Mesodermal cell (in vitro differentiated cells): ENCODE measurements around the gene KIFAP3.

ENCODE experiments used
- H3K27ac ChIP-seq: 2 replicates; pipeline ENCODE4 v1.7.0; 2013; ENCODE audit warnings: mild to moderate bottlenecking, low read depth, low read length, moderate library complexity; ENCODE audit not compliant: severe bottlenecking
- H3K36me3 ChIP-seq: 2 replicates; pipeline ENCODE4 v1.7.1; 2013; ENCODE audit warnings: mild to moderate bottlenecking, low read length, moderate library complexity; ENCODE audit not compliant: control insufficient read depth, insufficient read depth
- H3K4me1 ChIP-seq: one replicate; pipeline ENCODE4 v1.7.1; 2013; ENCODE audit warnings: mild to moderate bottlenecking, low read length; ENCODE audit not compliant: insufficient read depth, control insufficient read depth, poor library complexity, severe bottlenecking
- H3K4me3 ChIP-seq: 2 replicates; pipeline ENCODE4 v1.7.0; 2013; ENCODE audit warnings: low read length, control low read depth, mild to moderate bottlenecking; ENCODE audit not compliant: insufficient read depth, poor library complexity, severe bottlenecking; ENCODE audit errors: extremely low read depth
- H3K9me3 ChIP-seq: 2 replicates; pipeline ENCODE4 v1.7.1; 2013; ENCODE audit warnings: mild to moderate bottlenecking, low read length, moderate library complexity; ENCODE audit not compliant: control insufficient read depth
- WGBS, 2 experiments: methylation state at CpG; one replicate each; pipeline ENCODE4 v1.1.5; 2013; ENCODE audit warnings: missing lambda C conversion rate in 2 of 2; ENCODE audit not compliant: insufficient coverage in 2 of 2; 5-methylcytosine and 5-hydroxymethylcytosine counted together

Gene KIFAP3

GRCh38 chr1:169900571-169900970, 173.9 kb downstream of the KIFAP3 start:
- Histone ChIP-seq H3K27ac (no peak overlapping the region), H3K9me3 (no peaks in the 10 kb centered on the region), H3K4me1 (no peaks in the 10 kb centered on the region), H3K36me3 (no peaks in the 10 kb centered on the region), H3K4me3 (no peak overlapping the region)

GRCh38 chr1:169899519-169900217, 174.8 kb downstream of the KIFAP3 start:
- Histone ChIP-seq H3K4me1 (no peaks in the 10 kb centered on the region), H3K9me3 (no peaks in the 10 kb centered on the region), H3K27ac (no peak overlapping the region), H3K4me3 (no peak overlapping the region), H3K36me3 (no peaks in the 10 kb centered on the region)
- WGBS, 2 experiments: 47 to 57% methylated on average over 4 of the region's 4 CpGs

DNA sequence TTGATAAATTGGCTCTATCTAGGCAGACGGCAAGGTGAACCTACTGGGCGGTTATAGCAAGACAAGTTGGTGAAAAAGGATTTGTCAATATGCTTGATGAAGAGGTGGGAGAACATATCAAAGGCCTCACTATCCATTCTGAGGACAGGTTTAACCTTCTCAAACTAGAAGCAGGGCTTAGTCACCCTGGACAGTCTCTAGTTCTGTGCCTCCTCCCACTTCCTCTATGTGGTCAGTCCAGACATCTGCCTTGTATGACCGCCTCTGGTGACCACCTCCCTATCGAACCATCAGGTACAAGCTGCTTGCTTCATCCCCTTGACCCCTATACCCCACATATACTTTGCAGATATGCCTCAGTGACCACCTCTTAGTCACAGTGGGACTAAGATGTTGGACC, 178.5 kb downstream of the KIFAP3 start:
- Histone ChIP-seq H3K27ac (no peak overlapping the region), H3K9me3 (no peaks in the 10 kb centered on the region), H3K36me3 (no peaks in the 10 kb centered on the region), H3K4me3 (no peak overlapping the region), H3K4me1 (peaks cover 2% of the 10 kb centered on the region)
- 100% methylated on average over 2 to 3 of the region's 4 CpGs for WGBS, 2 experiments

DNA sequence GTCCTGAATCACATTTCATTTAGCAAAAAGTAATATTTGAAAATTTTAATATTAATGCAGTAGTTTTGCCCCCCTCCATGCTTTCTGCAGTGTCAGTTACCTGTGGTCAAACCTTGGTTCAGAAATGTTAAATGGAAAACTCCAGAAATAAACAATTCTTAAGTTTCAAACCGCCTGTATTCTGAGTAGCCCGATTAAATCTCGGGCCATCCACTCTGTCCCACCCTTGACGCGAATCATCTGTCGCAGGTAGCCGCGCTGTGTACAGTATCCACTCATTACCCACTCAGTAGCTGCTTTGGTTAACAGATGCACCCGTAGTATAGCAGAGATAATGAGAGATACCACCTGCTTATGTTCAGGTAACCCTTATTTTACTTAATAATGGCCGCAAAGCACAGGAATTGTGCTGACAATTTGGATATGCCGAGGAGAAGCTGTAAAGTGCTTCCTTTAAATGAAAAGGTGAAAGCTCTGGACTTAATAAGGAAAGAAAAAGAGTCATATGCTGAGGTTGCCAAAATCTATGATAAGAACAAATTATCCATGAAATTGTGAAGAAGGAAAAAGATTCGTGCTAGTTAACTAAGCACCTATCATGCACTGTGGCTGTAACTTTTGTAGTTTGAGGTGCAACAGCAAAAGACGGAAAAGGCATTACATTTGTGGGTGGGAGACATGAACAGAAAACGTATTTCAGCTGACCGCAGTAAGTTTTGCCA, 179.9 kb downstream of the KIFAP3 start:
- H3K4me3 ChIP-seq: peak overlapping the region; percentile 75
- H3K27ac ChIP-seq: peak overlapping the region; percentile 99

DNA sequence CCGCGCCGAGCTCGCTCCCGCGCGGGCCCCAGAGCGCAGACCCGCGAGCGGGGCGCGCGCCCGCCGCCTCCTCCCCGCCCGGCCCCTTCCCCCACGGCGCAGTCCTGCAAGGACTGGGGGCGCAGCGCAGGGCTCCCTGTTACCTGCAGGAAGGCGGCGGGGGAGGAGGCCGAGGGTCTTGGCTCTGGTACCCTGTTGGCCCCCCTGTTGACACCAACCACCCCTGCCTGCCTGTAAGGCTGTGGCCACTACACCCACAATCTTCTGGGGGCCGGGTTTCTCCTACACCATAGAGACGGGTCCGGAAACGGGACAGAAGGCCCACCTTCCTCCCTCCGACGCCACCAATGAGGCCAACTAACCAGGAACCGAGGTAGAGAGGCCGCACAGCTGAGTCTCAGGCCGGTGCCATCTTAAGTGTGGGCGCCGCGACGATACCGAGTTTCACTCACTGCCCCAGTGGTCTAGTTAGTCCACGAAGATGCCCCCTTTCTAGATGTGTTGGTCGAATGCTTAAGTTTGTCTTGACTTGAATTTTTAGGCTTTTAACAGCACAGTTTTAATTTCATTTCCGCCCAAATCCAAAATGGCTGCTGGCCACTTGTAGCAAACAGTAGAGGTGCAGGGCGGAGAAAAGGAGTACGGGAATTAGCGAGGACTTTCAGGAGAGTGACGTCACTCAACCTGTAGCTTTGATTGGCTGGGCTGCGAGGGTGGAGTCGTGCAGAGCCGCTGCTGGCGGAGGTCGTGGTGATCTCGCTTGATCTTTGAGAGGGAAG, 180.7 kb downstream of the KIFAP3 start, which contains the start of gene SCYL3:
SCYL3 (minus strand) TSS at position 252 of the 779 bp plus-strand sequence. CDS start 5,056 bp downstream, outside the sequence.
- peak within 1 kb of the TSS; percentile 75 for H3K4me3 ChIP-seq
- no peaks in the 10 kb centered on the region for H3K9me3 ChIP-seq
- peaks cover 5% of the 10 kb centered on the region for H3K4me1 ChIP-seq
- H3K27ac ChIP-seq: peak within 1 kb of the TSS; percentile 99
- WGBS, 2 experiments: 0 to 1% methylated on average over 24 to 31 of the region's 52 CpGs
- peaks cover under 1% of the 10 kb centered on the region for H3K36me3 ChIP-seq

More for the DNA sequence above, 179.9 kb downstream of the KIFAP3 start:
- Histone ChIP-seq H3K36me3 (no peaks in the 10 kb centered on the region), H3K4me1 (peaks cover 5% of the 10 kb centered on the region), H3K9me3 (no peaks in the 10 kb centered on the region)
- 61 to 64% methylated on average over 12 to 15 of the region's 15 CpGs for WGBS, 2 experiments

GRCh38 chr1:169892927-169893644, 181.4 kb downstream of the KIFAP3 start:
- Histone ChIP-seq H3K4me3 (peak overlapping the region; percentile 75), H3K4me1 (peaks cover 5% of the 10 kb centered on the region), H3K36me3 (peaks cover 8% of the 10 kb centered on the region), H3K9me3 (no peaks in the 10 kb centered on the region), H3K27ac (peak overlapping the region; percentile 99)
- 2% methylated on average over 33 of the region's 51 CpGs for WGBS, 2 experiments

GRCh38 chr1:169892176-169892926, 182.1 kb downstream of the KIFAP3 start:
- peak overlapping the region; percentile 75 for H3K4me3 ChIP-seq
- WGBS, 2 experiments: 78 to 80% methylated on average over 4 to 8 of the region's 8 CpGs
- no peak overlapping the region for H3K27ac ChIP-seq
- H3K4me1 ChIP-seq: peaks cover 5% of the 10 kb centered on the region
- H3K36me3 ChIP-seq: peaks cover 10% of the 10 kb centered on the region
- H3K9me3 ChIP-seq: no peaks in the 10 kb centered on the region

- Histone ChIP-seq H3K9me3 (no peaks in the 10 kb centered on the region), H3K27ac (no peak overlapping the region)
- WGBS, 2 experiments: no CpG with 5 or more reads among the region's 2 CpGs
Measured at GRCh38 chr1:169891539-169891885, 183.0 kb downstream of the KIFAP3 start.

DNA sequence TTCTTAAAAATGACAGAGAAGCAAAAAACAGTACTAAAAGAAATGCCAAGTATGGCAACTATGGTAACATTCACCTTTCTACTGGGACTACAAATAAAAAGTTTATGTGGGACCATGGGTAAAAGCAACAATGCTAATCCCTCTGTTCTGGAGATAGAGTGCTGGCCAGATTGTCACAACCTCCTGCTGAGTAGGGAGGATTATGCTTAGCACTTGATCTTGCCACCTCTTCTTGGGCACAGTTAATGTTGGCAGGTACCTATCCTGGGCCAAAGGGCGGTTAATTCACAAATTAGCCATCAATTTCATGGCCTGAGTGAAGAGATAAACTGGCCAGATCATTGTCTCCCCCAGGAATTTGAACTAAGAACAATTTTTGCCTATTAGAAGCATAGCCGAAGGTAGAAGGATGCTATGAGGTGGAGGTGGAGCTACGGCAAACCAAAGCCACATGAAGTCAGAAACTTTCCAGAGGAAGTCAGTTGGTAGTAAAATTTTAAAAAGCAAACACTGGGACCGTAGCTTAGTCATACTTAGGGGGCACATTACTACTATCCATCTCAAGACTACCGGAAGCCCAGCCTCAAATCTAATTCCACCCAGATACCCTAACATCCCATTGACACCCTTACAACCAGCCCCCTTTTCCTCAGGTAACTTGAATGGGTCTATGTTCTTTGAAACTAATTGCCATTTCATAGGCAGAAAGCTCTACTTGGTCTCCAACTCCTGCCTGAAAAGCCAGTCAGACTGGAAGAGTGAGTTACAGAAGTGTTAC, 183.5 kb downstream of the KIFAP3 start:
- no peak overlapping the region for H3K27ac ChIP-seq
- H3K36me3 ChIP-seq: peaks cover 23% of the 10 kb centered on the region
- no peaks in the 10 kb centered on the region for H3K9me3 ChIP-seq
- no peak overlapping the region for H3K4me3 ChIP-seq
- WGBS, 2 experiments: 94 to 100% methylated on average over 3 to 4 of the region's 5 CpGs
- H3K4me1 ChIP-seq: peaks cover 5% of the 10 kb centered on the region

More at GRCh38 chr1:169891539-169891885, 183.0 kb downstream of the KIFAP3 start:
- H3K4me3 ChIP-seq: no peak overlapping the region
- peaks cover 18% of the 10 kb centered on the region for H3K36me3 ChIP-seq
- peaks cover 5% of the 10 kb centered on the region for H3K4me1 ChIP-seq
